GM12878 (cell line): Measurements from ENCODE around the gene TTYH1. TPM values are rescaled to one million over a fixed set of nuclear protein-coding genes. Genes with fewer than 3 reads are reported as not detected.

Experiments used
- ATAC-seq: fragments of 200-7000 bp; cut with Tn5 transposase; 3 replicates; pipeline ENCODE4 v1.9.1; 2020; ENCODE audit warnings: mild to moderate bottlenecking, moderate library complexity
- BruUV-seq: library from RNA; stranded (reverse); fragments of 400-500 nt; replicated peaks from 2 replicates; lab custom pipeline; 2021; lab: Mats Ljungman, UMichigan
- CTCF ChIA-PET: fragments of 300-600 bp; sonication (Branson Sonifier 250); formaldehyde crosslinking; extraction: SDS; loops from one replicate; lab custom pipeline; 2021; ENCODE audit warnings: inconsistent platforms; lab: Yijun Ruan, JAX
- POLR2A ChIA-PET: fragments of 350-600 bp; formaldehyde crosslinking; extraction: SDS; loops from one replicate; lab custom pipeline; 2021; ENCODE audit warnings: inconsistent platforms; lab: Charles Lee
- RAD21 ChIA-PET: fragments of 300-600 bp; sonication (Branson Sonifier 250); formaldehyde crosslinking; loops from one replicate; lab custom pipeline; 2023; ENCODE audit warnings: antibody characterized with exemption; ENCODE audit not compliant: unreplicated experiment; lab: Charles Lee
- SMC1A ChIA-PET: fragments of 300-600 bp; sonication (Branson Sonifier 250); formaldehyde crosslinking; loops from one replicate; lab custom pipeline; 2023; ENCODE audit not compliant: unreplicated experiment, uncharacterized antibody; lab: Charles Lee
- DNase-seq: peaks from one replicate; pipeline ENCODE4 v3.0.0-alpha.2; 2011; ENCODE audit warnings: low read depth, low spot score
- FAIRE-seq: peaks from 3 replicates; lab custom pipeline; 2011; peaks lifted over from hg19 to GRCh38; lab: Jason Lieb, UNC
- H2AFZ ChIP-seq: 2 replicates; pipeline ENCODE4 v1.6.0; 2011; ENCODE audit warnings: low read depth, low read length, control low read depth; ENCODE audit not compliant: control insufficient read depth
- H3K27ac ChIP-seq: 2 replicates; pipeline ENCODE4 v1.5.1; 2011; ENCODE audit warnings: control low read depth; ENCODE audit not compliant: control insufficient read depth, insufficient read depth
- H3K27me3 ChIP-seq, 2 experiments: replicated peaks in 1 of 2; 2 replicates each; pipeline versions ENCODE4 v1.6.0 to v1.6.1; 2011; ENCODE audit warnings: low read length in 1 of 2; ENCODE audit not compliant: control insufficient read depth in 2 of 2, insufficient read depth in 2 of 2
- H3K36me3 ChIP-seq, 2 experiments: 2 replicates each; pipeline ENCODE4 v1.5.1; 2011; ENCODE audit warnings: low read length in 1 of 2; ENCODE audit not compliant: control insufficient read depth in 2 of 2, insufficient read depth in 2 of 2
- H3K4me1 ChIP-seq: 2 replicates; pipeline ENCODE4 v1.6.1; 2011; ENCODE audit warnings: mild to moderate bottlenecking, low read length, moderate library complexity, mixed read lengths; ENCODE audit not compliant: control insufficient read depth, insufficient read depth
- H3K4me2 ChIP-seq: 2 replicates; pipeline ENCODE4 v1.6.0; 2011; ENCODE audit warnings: control low read depth; ENCODE audit not compliant: control insufficient read depth, insufficient read depth
- H3K4me3 ChIP-seq: fragments of 200-600 bp; sonication (generic); 2 replicates; pipeline ENCODE4 v1.5.1; 2016
- H3K79me2 ChIP-seq: 2 replicates; pipeline ENCODE4 v1.6.0; 2011; ENCODE audit warnings: low read length; ENCODE audit not compliant: control insufficient read depth, insufficient read depth
- H3K9ac ChIP-seq: 2 replicates; pipeline ENCODE4 v1.8.0; 2011; ENCODE audit warnings: low read length, control low read depth, mixed read lengths; ENCODE audit not compliant: control insufficient read depth, insufficient read depth
- H3K9me3 ChIP-seq: replicated peaks from 3 replicates; pipeline ENCODE4 v1.5.1; 2011; ENCODE audit warnings: mild to moderate bottlenecking, low read length; ENCODE audit not compliant: control insufficient read depth, insufficient read depth
- H4K20me1 ChIP-seq: 2 replicates; pipeline ENCODE4 v1.6.0; 2011; ENCODE audit not compliant: control insufficient read depth, insufficient read depth
- IRF3 ChIP-seq: fragments of 450-650 bp; IDR thresholded peaks from 2 replicates; pipeline ENCODE4 v1.6.1; 2014; ENCODE audit warnings: mild to moderate bottlenecking
- POLR2A ChIP-seq: IDR thresholded peaks from 2 replicates; pipeline ENCODE4 v1.6.1; 2011; ENCODE audit warnings: low read depth, mild to moderate bottlenecking, low read length
- POLR2AphosphoS5 ChIP-seq: IDR thresholded peaks from 2 replicates; pipeline ENCODE4 v1.6.1; 2011; ENCODE audit warnings: mild to moderate bottlenecking, low read length, inconsistent platforms
- WGBS: methylation state at CpG from one replicate; pipeline ENCODE4 v1.1.6; 2016; ENCODE audit warnings: low lambda C conversion rate; ENCODE audit not compliant: insufficient replicate concordance, insufficient coverage; ENCODE audit errors: missing lambda C conversion rate; 5-methylcytosine and 5-hydroxymethylcytosine counted together
- in situ Hi-C: fragments of 300-500 bp; cut with MboI; formaldehyde crosslinking; loops from 9 replicates; pipeline ENCODE4 v1.14.3; 2018; ENCODE audit warnings: mixed read lengths
- intact Hi-C: fragments of 100-400 bp; cut with micrococcal nuclease; formaldehyde crosslinking; loops from one replicate; pipeline ENCODE4 v1.14.2; 2022; ENCODE audit not compliant: unreplicated experiment
- polyA plus RNA-seq, 11 experiments: library from polyadenylated mRNA; depleted of rRNA in 4 of 11; unstranded in 6 of 11; stranded (reverse) in 5 of 11; fragments of >200 nt; fragmentation: Nextera tagmentation in 4 of 11; fragmentation: Illumina TruSeq in 1 of 11; extraction: Ambion mirVana in 4 of 11; extraction: Trizol in 1 of 11; gene quantifications; 1 replicate in 1 of 11; 2 replicates in 10 of 11; pipeline versions ENCODE4 v1.2.1 to v1.2.3, GENCODE V29; 2011 to 2016; ENCODE audit warnings: inconsistent platforms in 2 of 11, missing spikeins in 2 of 11, low read depth in 1 of 11
- total RNA-seq, 4 experiments: library from RNA; depleted of rRNA in 3 of 4; stranded (reverse); fragments of >200 nt in 3 of 4; fragmentation: Illumina TruSeq in 1 of 4; extraction: Trizol in 1 of 4; gene quantifications; 2 replicates each; pipeline versions ENCODE4 v1.2.1 to v1.2.3, GENCODE V29; 2013 to 2021

The TTYH1 gene
- total and polyA plus RNA-seq, 10 of the 15 experiments (the other 5 are each of a cell fraction or from before 2014, with no cell fraction given) = 0.01 to 0.36 (median 0.09) TPM; not detected in 3

GRCh38 chr19:54429176-54429495 is 13.9 kb downstream of the TTYH1 start (continued):
- TF ChIP-seq IRF3 = no peak

GRCh38 chr19:54429545-54430227 is 14.4 kb downstream of the TTYH1 start:
- Histone ChIP-seq H3K79me2 (no peaks in the 10 kb centered on the region), H3K4me3 (no peak overlapping the region), H4K20me1 (no peaks in the 10 kb centered on the region; the same call in 1 of the 2 replicates), H3K36me3 (no peaks in the 10 kb centered on the region; a peak in 1 of 4 replicates), H3K9ac (no peak overlapping the region), H3K4me1 (no peaks in the 10 kb centered on the region), H3K9me3 (no peaks in the 10 kb centered on the region), H3K27ac (no peak overlapping the region), H2AFZ (no peak overlapping the region), H3K4me2 (no peak overlapping the region), H3K27me3 (no peaks in the 10 kb centered on the region; a peak in 1 of 4 replicates)
- 23% methylated on average over 12 of the region's 13 CpGs for WGBS
- intact Hi-C loops (no loop called here), in situ Hi-C loops (no loop called here)
- BruUV-seq = no TSS peak
- ATAC-seq (no peak), FAIRE-seq (no peak), DNase-seq (no peak)
- RAD21 ChIA-PET = interaction anchor here (1.0 kb wide), 1 partner anchor 245 kb away, joined by 3 read pairs; no protein-coding TSS in a partner anchor
- CTCF ChIA-PET = interaction anchor here (1.5 kb wide), 2 partner anchors 19 to 48 kb away, joined by 4 read pairs; partner anchors contain the start of gene LENG8
- SMC1A ChIA-PET = interaction anchor here (0.6 kb wide), 1 partner anchor 156 kb away, joined by 3 read pairs; no protein-coding TSS in a partner anchor
- TF ChIP-seq POLR2A = peak; percentile 38; the same call in 1 of the 2 replicates
- no peak for TF ChIP-seq POLR2AphosphoS5
- POLR2A ChIA-PET = no interaction called here
